Cardiac muscle cell (in vitro differentiated cells and primary cell): Measurements from ENCODE around the gene LY6G5B. TPM values are rescaled to one million over a fixed set of nuclear protein-coding genes. Genes with fewer than 3 reads are reported as not detected.

ENCODE experiments used
- DNase-seq, 2 donors: peaks; one replicate each; pipeline versions ENCODE4 v3.0.0 to v3.0.0-alpha.2; 2010 to 2017; ENCODE audit warnings: low read depth in 1 of 2, low spot score in 1 of 2
- H3K27ac ChIP-seq: fragments of 200-600 bp; sonication (generic); 2 replicates; pipeline ENCODE4 v1.5.1; 2016
- H3K27me3 ChIP-seq: fragments of 200-600 bp; sonication (generic); 2 replicates; pipeline ENCODE4 v1.6.0; 2016; ENCODE audit warnings: control low read depth
- H3K36me3 ChIP-seq: fragments of 200-600 bp; sonication (generic); 2 replicates; pipeline ENCODE4 v1.5.1; 2016; ENCODE audit warnings: control low read depth
- H3K4me1 ChIP-seq: fragments of 200-600 bp; sonication (generic); 2 replicates; pipeline ENCODE4 v1.8.1; 2017; ENCODE audit warnings: low read depth, mild to moderate bottlenecking, mixed run types
- H3K4me3 ChIP-seq: fragments of 200-600 bp; sonication (generic); 2 replicates; pipeline ENCODE4 v1.5.1; 2016; ENCODE audit warnings: mild to moderate bottlenecking
- H3K9me3 ChIP-seq: fragments of 200-600 bp; sonication (generic); 2 replicates; pipeline ENCODE4 v1.5.1; 2017; ENCODE audit warnings: low read depth, mild to moderate bottlenecking, control low read depth
- polyA plus RNA-seq: library from polyadenylated mRNA; unstranded; fragments of >200 nt; fragmentation: Nextera tagmentation; extraction: Ambion mirVana; gene quantifications from 2 replicates; pipeline ENCODE4 v1.2.1, GENCODE V29; 2016
- total RNA-seq: library from RNA; depleted of rRNA; stranded (reverse); fragments of >200 nt; gene quantifications from 2 replicates; pipeline ENCODE4 v1.2.3, GENCODE V29; 2016
- TF ChIP-seq, protein P1 (sequence below): IDR thresholded peaks from 2 replicates; pipeline ENCODE4 v1.5.1; 2012; ENCODE audit warnings: low read depth, mild to moderate bottlenecking, low read length

The LY6G5B gene
- total and polyA plus RNA-seq, 2 experiments from 2014 or later, result 6.8 to 16.5 TPM

DNA sequence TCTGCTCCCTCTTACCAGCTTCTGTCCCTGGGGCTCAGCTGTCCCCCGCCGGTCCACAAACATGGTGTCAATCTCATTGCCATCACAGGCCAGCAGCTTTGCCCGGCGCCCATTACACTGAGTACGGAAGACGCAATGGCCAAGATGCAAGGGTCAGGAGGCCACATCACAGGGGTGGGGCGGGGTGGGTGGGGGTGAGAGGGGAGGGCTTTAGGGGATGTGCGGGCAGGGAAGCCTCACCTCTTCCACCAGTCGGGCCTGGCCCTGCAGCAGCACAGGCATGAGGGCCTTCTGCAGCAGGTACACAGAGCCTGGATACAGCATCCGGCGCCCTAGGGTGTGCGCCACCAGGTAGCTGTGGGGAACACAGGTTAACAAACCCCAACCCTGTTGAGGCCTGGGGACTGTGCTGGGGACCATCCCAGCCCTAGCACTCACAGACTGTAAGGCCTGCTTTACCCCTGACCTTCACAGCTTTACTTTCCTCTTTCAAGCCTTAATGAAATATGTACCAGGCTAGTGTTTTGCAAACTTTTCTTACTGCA lies 21.9 kb downstream of the LY6G5B start:
- peaks cover 50% of the 10 kb centered on the region for H3K36me3 ChIP-seq
- DNase-seq, result no peak
- H3K4me1 ChIP-seq, result no peaks in the 10 kb centered on the region
- H3K27ac ChIP-seq, result no peak overlapping the region
- no peak overlapping the region for H3K4me3 ChIP-seq
- TF ChIP-seq, protein P1, sequence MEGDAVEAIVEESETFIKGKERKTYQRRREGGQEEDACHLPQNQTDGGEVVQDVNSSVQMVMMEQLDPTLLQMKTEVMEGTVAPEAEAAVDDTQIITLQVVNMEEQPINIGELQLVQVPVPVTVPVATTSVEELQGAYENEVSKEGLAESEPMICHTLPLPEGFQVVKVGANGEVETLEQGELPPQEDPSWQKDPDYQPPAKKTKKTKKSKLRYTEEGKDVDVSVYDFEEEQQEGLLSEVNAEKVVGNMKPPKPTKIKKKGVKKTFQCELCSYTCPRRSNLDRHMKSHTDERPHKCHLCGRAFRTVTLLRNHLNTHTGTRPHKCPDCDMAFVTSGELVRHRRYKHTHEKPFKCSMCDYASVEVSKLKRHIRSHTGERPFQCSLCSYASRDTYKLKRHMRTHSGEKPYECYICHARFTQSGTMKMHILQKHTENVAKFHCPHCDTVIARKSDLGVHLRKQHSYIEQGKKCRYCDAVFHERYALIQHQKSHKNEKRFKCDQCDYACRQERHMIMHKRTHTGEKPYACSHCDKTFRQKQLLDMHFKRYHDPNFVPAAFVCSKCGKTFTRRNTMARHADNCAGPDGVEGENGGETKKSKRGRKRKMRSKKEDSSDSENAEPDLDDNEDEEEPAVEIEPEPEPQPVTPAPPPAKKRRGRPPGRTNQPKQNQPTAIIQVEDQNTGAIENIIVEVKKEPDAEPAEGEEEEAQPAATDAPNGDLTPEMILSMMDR, result no peak
- H3K27me3 ChIP-seq, result no peaks in the 10 kb centered on the region
- H3K9me3 ChIP-seq, result no peaks in the 10 kb centered on the region

DNA sequence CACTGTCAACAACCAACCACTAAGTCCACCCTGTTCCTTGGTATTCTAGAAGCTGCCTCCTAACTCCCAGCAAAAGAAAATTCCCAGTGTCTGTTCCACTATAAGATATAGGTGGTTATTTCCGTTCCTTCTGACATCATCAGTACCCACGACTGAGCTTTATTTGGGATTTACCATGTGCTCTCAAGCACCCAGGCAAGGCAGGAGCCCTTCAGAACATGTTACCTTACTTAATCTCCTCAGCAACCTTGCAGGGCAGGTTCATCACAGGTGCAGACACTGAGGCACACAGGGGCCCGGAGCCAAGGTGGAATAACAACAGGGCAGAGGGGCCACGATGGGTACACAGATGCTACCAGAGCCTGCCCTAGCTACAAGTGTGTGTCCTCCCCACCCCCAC lies 22.6 kb downstream of the LY6G5B start:
- peaks cover 44% of the 10 kb centered on the region for H3K36me3 ChIP-seq
- no peaks in the 10 kb centered on the region for H3K4me1 ChIP-seq
- H3K9me3 ChIP-seq, result no peaks in the 10 kb centered on the region
- H3K4me3 ChIP-seq, result no peak overlapping the region
- no peaks in the 10 kb centered on the region for H3K27me3 ChIP-seq
- no peak overlapping the region for H3K27ac ChIP-seq
- DNase-seq, result no peak
- TF ChIP-seq, protein P1, result no peak

DNA sequence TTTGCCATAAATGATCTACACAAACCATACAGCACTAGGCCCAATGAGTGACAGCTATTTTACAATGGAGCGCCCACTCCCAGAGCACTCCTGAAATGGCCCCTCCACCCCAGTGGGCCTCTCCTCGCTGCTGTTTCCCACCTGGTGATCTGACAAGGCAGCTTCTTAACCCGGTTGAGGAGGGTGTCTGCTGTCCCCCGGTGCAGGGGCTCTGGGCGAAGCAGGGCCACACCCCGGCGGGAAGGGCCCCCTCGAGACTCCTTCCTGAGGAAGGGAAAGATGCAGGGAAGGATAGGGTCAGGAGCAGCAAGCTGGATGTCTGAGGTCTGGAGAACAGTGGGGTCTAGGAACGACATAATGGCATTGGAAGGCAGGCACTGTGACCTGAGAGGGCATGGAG lies 23.1 kb downstream of the LY6G5B start:
- Histone ChIP-seq H3K4me1 (no peaks in the 10 kb centered on the region), H3K27me3 (no peaks in the 10 kb centered on the region), H3K27ac (no peak overlapping the region), H3K9me3 (no peaks in the 10 kb centered on the region), H3K36me3 (peaks cover 39% of the 10 kb centered on the region), H3K4me3 (no peak overlapping the region)
- TF ChIP-seq, protein P1, result no peak
- no peak for DNase-seq

DNA sequence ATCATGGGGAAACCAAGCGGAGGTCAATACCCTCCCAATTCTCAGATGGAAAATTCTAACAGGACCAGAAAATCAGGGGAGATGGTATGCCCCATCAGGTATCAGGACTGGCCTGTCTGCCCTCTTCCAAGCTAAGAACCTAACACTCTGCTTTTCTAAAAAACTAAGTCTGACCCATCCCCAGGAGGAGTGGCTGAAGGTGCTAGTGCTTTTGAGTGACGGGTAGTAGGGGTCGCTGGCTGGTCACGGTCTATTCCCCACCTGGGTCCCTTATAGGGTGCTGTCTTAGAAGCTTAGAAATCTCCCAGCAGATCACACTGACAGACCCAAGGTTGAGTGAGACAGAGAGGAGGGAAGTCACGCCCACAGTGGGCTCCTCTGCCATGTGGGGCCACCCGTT lies 23.8 kb downstream of the LY6G5B start:
- H3K36me3 ChIP-seq, result peaks cover 33% of the 10 kb centered on the region
- no peak overlapping the region for H3K4me3 ChIP-seq
- no peaks in the 10 kb centered on the region for H3K4me1 ChIP-seq
- no peak overlapping the region for H3K27ac ChIP-seq
- TF ChIP-seq, protein P1, result no peak
- H3K9me3 ChIP-seq, result no peaks in the 10 kb centered on the region
- no peak for DNase-seq
- no peaks in the 10 kb centered on the region for H3K27me3 ChIP-seq

DNA sequence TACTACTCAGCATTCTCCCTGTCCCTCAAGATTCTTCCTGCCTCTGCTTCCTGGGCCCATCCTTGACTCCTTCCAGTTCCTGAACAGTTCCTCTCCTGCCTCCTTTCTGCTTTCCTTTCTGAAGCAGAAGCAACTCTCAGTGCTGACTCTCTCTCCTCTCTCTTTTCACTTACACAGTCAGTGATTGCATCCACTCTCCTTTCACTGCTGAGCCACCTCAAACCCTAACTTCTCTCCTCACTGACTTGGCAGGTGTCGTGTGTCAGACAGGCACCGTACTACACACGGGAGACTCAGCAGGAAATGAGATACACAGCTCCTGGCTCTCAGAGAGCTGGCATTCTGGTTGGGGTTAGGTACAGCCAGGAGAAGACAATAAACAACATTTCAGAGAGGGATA lies 27.8 kb downstream of the LY6G5B start:
- no peak overlapping the region for H3K27ac ChIP-seq
- peaks cover 18% of the 10 kb centered on the region for H3K36me3 ChIP-seq
- no peak overlapping the region for H3K4me3 ChIP-seq
- no peak for DNase-seq
- H3K4me1 ChIP-seq, result peaks cover 8% of the 10 kb centered on the region
- no peaks in the 10 kb centered on the region for H3K27me3 ChIP-seq
- TF ChIP-seq, protein P1, result no peak
- H3K9me3 ChIP-seq, result no peaks in the 10 kb centered on the region
